GM12891 (cell line): ENCODE measurements around the gene SERPINB3.
"Not testable (repeated sequence)": the region's sequence is repeated elsewhere in the genome, so short reads cannot be mapped to it uniquely, and the experiment has no call there.

Experiments
- DNase-seq: peaks from one replicate; pipeline ENCODE4 v3.0.0; 2011; ENCODE audit warnings: low spot score; ENCODE audit not compliant: insufficient read length
- FAIRE-seq: peaks from 2 replicates; lab custom pipeline; 2011; peaks lifted over from hg19 to GRCh38; lab: Jason Lieb, UNC
- PAX5 ChIP-seq: IDR thresholded peaks from 2 replicates; pipeline ENCODE4 v1.6.1; 2011; ENCODE audit warnings: low read length, moderate library complexity, mild to moderate bottlenecking; ENCODE audit not compliant: insufficient read depth, severe bottlenecking
- POLR2A ChIP-seq: IDR thresholded peaks from 2 replicates; pipeline ENCODE4 v1.6.1; 2011; ENCODE audit warnings: low read depth, low read length, control low read depth
- POLR2AphosphoS5 ChIP-seq: IDR thresholded peaks from 2 replicates; pipeline ENCODE4 v1.6.1; 2011; ENCODE audit warnings: low read depth, low read length, control low read depth
- POU2F2 ChIP-seq: IDR thresholded peaks from 2 replicates; pipeline ENCODE4 v1.6.1; 2011; ENCODE audit warnings: low read depth, mild to moderate bottlenecking, control low read depth, low read length, moderate library complexity
- SPI1 ChIP-seq: IDR thresholded peaks from 2 replicates; pipeline ENCODE4 v1.6.1; 2011; ENCODE audit warnings: low read depth, low read length, control low read depth
- TAF1 ChIP-seq: IDR thresholded peaks from 2 replicates; pipeline ENCODE4 v1.6.1; 2011; ENCODE audit warnings: low read depth, low read length, control low read depth

Gene SERPINB3

GRCh38 chr18:63646936-63647335, 14.8 kb downstream of the SERPINB3 start:
- TF ChIP-seq POLR2A (no peak), PAX5 (no peak), POU2F2 (no peak), TAF1 (no peak), POLR2AphosphoS5 (no peak), SPI1 (no peak)
- FAIRE-seq (no peak), DNase-seq (no peak)

GRCh38 chr18:63644694-63645093, 17.0 kb downstream of the SERPINB3 start:
- not testable (repeated sequence) for FAIRE-seq, DNase-seq

GRCh38 chr18:63644142-63644541, 17.6 kb downstream of the SERPINB3 start, which contains the start of gene SERPINB4:
Gene SERPINB4, minus strand, starts transcription at chr18:63644256. Its CDS starts 679 bp downstream, at chr18:63643577.
- not testable (repeated sequence) for FAIRE-seq

GRCh38 chr18:63642668-63643356, 18.9 kb downstream of the SERPINB3 start:
- DNase-seq, FAIRE-seq: not testable (repeated sequence)

More at GRCh38 chr18:63644142-63644541, 17.6 kb downstream of the SERPINB3 start, which contains the start of gene SERPINB4:
- not testable (repeated sequence) for DNase-seq

- not testable (repeated sequence) for FAIRE-seq, DNase-seq
These were observed 20.5 kb downstream of the SERPINB3 start for GRCh38 chr18:63641157-63641680.

DNA sequence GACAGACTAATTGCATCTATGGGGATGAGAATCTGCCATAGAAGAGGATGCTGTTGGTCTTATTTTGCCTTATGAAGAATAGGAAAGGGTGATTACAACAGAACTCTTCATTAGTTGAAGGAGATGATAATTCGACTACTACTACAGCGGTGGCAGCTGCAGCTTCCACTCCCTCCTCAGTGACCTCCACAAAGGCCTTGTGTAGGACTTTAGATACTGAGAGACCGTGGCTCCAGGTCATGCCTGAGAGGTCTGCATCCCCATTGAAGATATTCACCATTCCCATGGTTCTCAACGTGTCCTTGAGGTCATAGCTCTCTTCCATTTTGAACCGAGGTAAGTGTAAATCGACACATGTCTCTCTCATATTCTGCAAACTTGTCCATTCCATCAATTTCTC, 24.0 kb downstream of the SERPINB3 start:
- DNase-seq (no peak), FAIRE-seq (no peak)
- no peak for TF ChIP-seq PAX5
- no peak for TF ChIP-seq POLR2AphosphoS5
- no peak for TF ChIP-seq SPI1
- TF ChIP-seq POLR2A, result no peak
- no peak for TF ChIP-seq TAF1
- no peak for TF ChIP-seq POU2F2

- no peak for TF ChIP-seq TAF1
- no peak for TF ChIP-seq PAX5
- TF ChIP-seq POLR2A, result no peak
- TF ChIP-seq POU2F2, result no peak
- no peak for TF ChIP-seq SPI1
- TF ChIP-seq POLR2AphosphoS5, result no peak
- no peak for DNase-seq
- FAIRE-seq, result no peak
These were observed 33.9 kb downstream of the SERPINB3 start for GRCh38 chr18:63627819-63628218.

GRCh38 chr18:63626431-63626830, 35.3 kb downstream of the SERPINB3 start:
- FAIRE-seq (no peak), DNase-seq (no peak)
- TF ChIP-seq POLR2AphosphoS5, result no peak
- no peak for TF ChIP-seq SPI1
- TF ChIP-seq TAF1, result no peak
- no peak for TF ChIP-seq PAX5

DNA sequence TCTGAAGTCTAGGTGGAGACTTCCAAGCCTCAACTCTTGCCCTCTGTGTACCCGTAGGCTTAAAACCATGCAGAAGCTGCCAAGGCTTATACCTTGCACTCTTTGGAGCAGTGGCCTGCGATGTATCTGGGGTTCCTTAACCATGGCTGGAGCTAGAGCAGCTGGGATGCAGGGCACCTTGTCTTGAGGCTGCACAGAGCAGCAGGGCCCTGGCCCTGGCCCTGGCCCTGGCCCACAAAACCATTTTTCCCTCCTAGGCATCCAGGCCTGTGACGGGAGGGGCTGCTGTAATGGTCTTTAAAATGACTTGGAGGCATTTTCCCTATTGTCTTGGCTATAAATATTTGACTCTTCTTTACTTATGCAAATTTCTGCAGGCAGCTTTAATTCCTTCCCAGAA, 36.8 kb downstream of the SERPINB3 start:
- DNase-seq (no peak), FAIRE-seq (no peak)
- no peak for TF ChIP-seq TAF1
- TF ChIP-seq POU2F2, result no peak
- TF ChIP-seq PAX5, result no peak
- no peak for TF ChIP-seq SPI1
- TF ChIP-seq POLR2A, result no peak
- no peak for TF ChIP-seq POLR2AphosphoS5

DNA sequence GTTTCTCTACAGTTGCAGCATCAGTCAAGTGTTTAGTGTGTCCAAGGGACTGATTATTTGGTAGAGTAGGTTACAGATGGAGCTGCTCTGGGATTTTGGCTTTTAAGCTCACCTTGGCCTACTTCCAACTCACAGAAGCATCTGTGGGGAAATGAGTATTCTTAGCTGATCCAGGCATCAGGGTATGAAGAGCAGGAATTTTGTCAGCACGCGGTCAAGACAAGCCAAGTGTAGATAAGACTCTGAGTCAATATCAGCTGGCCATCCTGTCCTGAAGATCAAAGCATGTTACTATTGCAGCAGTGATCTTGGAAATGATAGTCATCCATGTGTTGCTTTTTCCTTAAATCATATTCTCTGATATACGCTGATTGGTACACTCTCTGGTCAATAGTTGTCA, 42.0 kb downstream of the SERPINB3 start:
- FAIRE-seq (no peak), DNase-seq (no peak)
- TF ChIP-seq POLR2A (no peak), POLR2AphosphoS5 (no peak), POU2F2 (no peak), TAF1 (no peak), SPI1 (no peak), PAX5 (no peak)

DNA sequence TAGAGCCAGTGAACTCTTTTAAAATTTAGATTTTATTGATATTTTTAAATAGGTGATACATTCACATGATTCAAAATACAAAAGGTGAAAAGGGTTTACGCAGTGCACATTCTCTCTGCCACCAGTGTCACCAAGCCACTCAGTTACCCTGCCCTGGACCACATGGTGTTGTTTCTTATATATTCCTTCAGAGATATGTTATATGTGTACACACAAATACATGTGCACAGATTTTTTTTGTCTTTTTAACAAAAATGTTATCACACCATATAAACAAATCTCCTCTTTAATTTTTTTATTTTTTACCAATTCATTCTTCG, 43.8 kb downstream of the SERPINB3 start:
- no peak for DNase-seq
- no peak for TF ChIP-seq SPI1
- no peak for TF ChIP-seq POLR2AphosphoS5
- no peak for TF ChIP-seq POLR2A
- no peak for TF ChIP-seq TAF1
- no peak for TF ChIP-seq POU2F2
- TF ChIP-seq PAX5, result no peak
- FAIRE-seq, result no peak
